GM12878 (cell line): ENCODE data around the gene HOXD13.

Source experiments
- CTCF ChIP-seq, 3 experiments: IDR thresholded peaks in 2 of 3; conservative IDR thresholded peaks in 1 of 3; 2 replicates each; pipeline ENCODE4 v1.5.1; 2011; ENCODE audit warnings: low read depth in 3 of 3, low read length in 3 of 3, mild to moderate bottlenecking in 3 of 3, control low read depth in 2 of 3, moderate library complexity in 2 of 3, inconsistent platforms in 1 of 3, mixed read lengths in 1 of 3; ENCODE audit not compliant: control insufficient read depth in 2 of 3, insufficient read depth in 1 of 3; ENCODE audit errors: extremely low read depth in 1 of 3
- IRF4 ChIP-seq: IDR thresholded peaks from 2 replicates; pipeline ENCODE4 v1.6.1; 2011; ENCODE audit warnings: low read depth, low read length
- RB1 ChIP-seq: fragments of 450-650 bp; formaldehyde crosslinking; IDR thresholded peaks from 2 replicates; pipeline ENCODE4 v1.6.1; 2017; ENCODE audit warnings: mild to moderate bottlenecking, borderline replicate concordance
- SREBF2 ChIP-seq: IDR thresholded peaks from 2 replicates; pipeline ENCODE4 v1.6.1; 2012; ENCODE audit warnings: mild to moderate bottlenecking, low read length

GRCh38 chr2:176100547-176101140, 8.1 kb downstream of the HOXD13 start:
- TF ChIP-seq IRF4 (no peak), CTCF (IDR thresholded peaks at IDR 0.05 in 2 of 3, conservative IDR thresholded peaks at IDR 0.05 in 1 of 3; ENCODE audit: control insufficient read depth in 2 of 3, extremely low read depth in 1 of 3, insufficient read depth in 1 of 3, low read depth in 3 of 3, low read length in 3 of 3) (no peak), SREBF2 (no peak), RB1 (no peak)
